A375 (cell line): ENCODE measurements around the gene WASHC2C. TPM values are rescaled to one million over a fixed set of nuclear protein-coding genes. Genes with fewer than 3 reads are reported as not detected.

Experiments used
- small RNA-seq: library from RNA; depleted of rRNA; stranded (forward); fragments of <200 nt; gene quantifications from one replicate; pipeline ENCODE3, GENCODE V24; 2014
- total RNA-seq: library from RNA; depleted of rRNA; stranded (reverse); fragments of >200 nt; shearing (Covaris generic); gene quantifications from 2 replicates; pipeline ENCODE4 v1.2.3, GENCODE V29; 2014; rRNA removed

Gene WASHC2C, protein sequence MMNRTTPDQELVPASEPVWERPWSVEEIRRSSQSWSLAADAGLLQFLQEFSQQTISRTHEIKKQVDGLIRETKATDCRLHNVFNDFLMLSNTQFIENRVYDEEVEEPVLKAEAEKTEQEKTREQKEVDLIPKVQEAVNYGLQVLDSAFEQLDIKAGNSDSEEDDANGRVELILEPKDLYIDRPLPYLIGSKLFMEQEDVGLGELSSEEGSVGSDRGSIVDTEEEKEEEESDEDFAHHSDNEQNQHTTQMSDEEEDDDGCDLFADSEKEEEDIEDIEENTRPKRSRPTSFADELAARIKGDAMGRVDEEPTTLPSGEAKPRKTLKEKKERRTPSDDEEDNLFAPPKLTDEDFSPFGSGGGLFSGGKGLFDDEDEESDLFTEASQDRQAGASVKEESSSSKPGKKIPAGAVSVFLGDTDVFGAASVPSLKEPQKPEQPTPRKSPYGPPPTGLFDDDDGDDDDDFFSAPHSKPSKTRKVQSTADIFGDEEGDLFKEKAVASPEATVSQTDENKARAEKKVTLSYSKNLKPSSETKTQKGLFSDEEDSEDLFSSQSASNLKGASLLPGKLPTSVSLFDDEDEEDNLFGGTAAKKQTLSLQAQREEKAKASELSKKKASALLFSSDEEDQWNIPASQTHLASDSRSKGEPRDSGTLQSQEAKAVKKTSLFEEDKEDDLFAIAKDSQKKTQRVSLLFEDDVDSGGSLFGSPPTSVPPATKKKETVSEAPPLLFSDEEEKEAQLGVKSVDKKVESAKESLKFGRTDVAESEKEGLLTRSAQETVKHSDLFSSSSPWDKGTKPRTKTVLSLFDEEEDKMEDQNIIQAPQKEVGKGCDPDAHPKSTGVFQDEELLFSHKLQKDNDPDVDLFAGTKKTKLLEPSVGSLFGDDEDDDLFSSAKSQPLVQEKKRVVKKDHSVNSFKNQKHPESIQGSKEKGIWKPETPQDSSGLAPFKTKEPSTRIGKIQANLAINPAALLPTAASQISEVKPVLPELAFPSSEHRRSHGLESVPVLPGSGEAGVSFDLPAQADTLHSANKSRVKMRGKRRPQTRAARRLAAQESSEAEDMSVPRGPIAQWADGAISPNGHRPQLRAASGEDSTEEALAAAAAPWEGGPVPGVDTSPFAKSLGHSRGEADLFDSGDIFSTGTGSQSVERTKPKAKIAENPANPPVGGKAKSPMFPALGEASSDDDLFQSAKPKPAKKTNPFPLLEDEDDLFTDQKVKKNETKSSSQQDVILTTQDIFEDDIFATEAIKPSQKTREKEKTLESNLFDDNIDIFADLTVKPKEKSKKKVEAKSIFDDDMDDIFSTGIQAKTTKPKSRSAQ (N-terminal part only)
- 9.7 and 21.4 TPM in 2 replicates for total RNA-seq

DNA sequence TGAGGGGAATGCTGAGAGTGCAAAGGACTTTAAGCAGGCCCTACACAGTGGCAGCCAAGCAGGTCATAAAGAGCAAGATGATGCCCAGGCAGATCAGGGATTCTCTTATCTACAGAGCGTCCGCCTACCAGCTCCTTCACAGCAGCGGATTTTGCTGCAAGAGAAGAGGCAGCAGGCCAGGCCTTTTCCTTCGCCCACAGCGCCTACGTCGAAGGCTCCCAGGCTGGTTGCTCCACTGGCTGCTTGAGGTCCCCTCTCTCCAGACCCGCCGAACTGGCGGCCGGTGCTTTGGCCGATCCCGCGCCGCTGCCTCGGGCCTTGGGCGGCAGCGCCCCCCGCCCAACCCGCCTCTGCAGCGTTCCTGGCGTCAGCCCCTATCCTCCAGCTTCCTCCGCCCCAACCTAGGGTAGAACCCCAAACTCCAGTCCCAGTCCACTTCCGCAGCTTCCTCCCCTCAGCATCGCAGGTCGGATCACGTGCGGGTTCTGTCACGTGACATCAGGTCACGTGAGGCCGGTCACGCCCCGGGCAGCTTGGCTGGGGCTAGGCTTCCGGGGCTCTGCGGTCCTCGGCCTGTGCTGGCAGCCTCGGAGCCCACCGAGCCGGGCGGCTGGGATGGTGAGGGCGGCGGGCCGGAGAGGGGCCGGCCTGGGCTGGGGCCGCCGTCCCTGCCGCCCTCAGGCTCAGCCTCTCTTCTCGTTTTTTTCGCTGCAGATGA, at the start of gene WASHC2C:
Gene WASHC2C, plus strand, starts transcription at position 564 of the 718 bp plus-strand sequence. Its CDS starts 52 bp downstream, at position 616.

Small RNA genes within 50 kb of the gene (small RNA-seq; reads per million reads assigned to genes)
- gene AC012044.1: not detected

Other genes with a start within 250 kb of the WASHC2C start
- 1.5 and 6.1 TPM in 2 replicates for gene ZFAND4, start 54.5 kb upstream of the WASHC2C start, total RNA-seq
- 8.1 and 11.7 TPM in 2 replicates for gene AGAP4, start 120.2 kb downstream of the WASHC2C start, total RNA-seq
- gene TIMM23, start 245.2 kb downstream of the WASHC2C start, total RNA-seq: 75.3 and 102 TPM in 2 replicates